GF-D8 (cell line): Measurements from ENCODE around the gene PPP2R1B.
"Not testable (repeated sequence)": the region's sequence is repeated elsewhere in the genome, so short reads cannot be mapped to it uniquely, and the experiment has no call there.

Experiments used
- DNase-seq: peaks from one replicate; lab custom pipeline; 2025; lab: John Stamatoyannopoulos, UW

The PPP2R1B gene

GRCh38 chr11:111726301-111726713, 39.9 kb downstream of the PPP2R1B start:
- DNase-seq = no peak

- DNase-seq = no peak
Observed at GRCh38 chr11:111725621-111726020, 40.6 kb downstream of the PPP2R1B start.

GRCh38 chr11:111724615-111725129, 41.5 kb downstream of the PPP2R1B start:
- DNase-seq = no peak

- no peak for DNase-seq
Observed at GRCh38 chr11:111723595-111723994, 42.6 kb downstream of the PPP2R1B start.

- DNase-seq = no peak
Observed at GRCh38 chr11:111722501-111722900, 43.7 kb downstream of the PPP2R1B start.

GRCh38 chr11:111720801-111721494, 45.2 kb downstream of the PPP2R1B start:
- DNase-seq = no peak

GRCh38 chr11:111719379-111719778, 46.8 kb downstream of the PPP2R1B start:
- no peak for DNase-seq

- DNase-seq = no peak
Observed at GRCh38 chr11:111718859-111719258, 47.3 kb downstream of the PPP2R1B start.

GRCh38 chr11:111718436-111718835, 47.8 kb downstream of the PPP2R1B start:
- DNase-seq = no peak

- not testable (repeated sequence) for DNase-seq
Observed at GRCh38 chr11:111717660-111718059, 48.5 kb downstream of the PPP2R1B start.

- DNase-seq = peak; percentile 33
Observed at GRCh38 chr11:111715142-111715816, 50.9 kb downstream of the PPP2R1B start.

- DNase-seq = no peak
Observed at GRCh38 chr11:111714522-111714921, 51.7 kb downstream of the PPP2R1B start.

GRCh38 chr11:111707691-111708067, 58.5 kb downstream of the PPP2R1B start:
- DNase-seq = no peak

- DNase-seq = no peak
Observed at GRCh38 chr11:111707039-111707690, 59.0 kb downstream of the PPP2R1B start.

GRCh38 chr11:111703576-111703975, 62.6 kb downstream of the PPP2R1B start:
- no peak for DNase-seq

- no peak for DNase-seq
Observed at GRCh38 chr11:111702623-111703022, 63.6 kb downstream of the PPP2R1B start.

- DNase-seq = peak; percentile 42
Observed at GRCh38 chr11:111700162-111700561, 66.0 kb downstream of the PPP2R1B start.

- no peak for DNase-seq
Observed at GRCh38 chr11:111699579-111700156, 66.5 kb downstream of the PPP2R1B start.

GRCh38 chr11:111698852-111699559, 67.2 kb downstream of the PPP2R1B start:
- DNase-seq = no peak

GRCh38 chr11:111697933-111698371, 68.2 kb downstream of the PPP2R1B start:
- no peak for DNase-seq

- DNase-seq = no peak
Observed at GRCh38 chr11:111696556-111696955, 69.6 kb downstream of the PPP2R1B start.

- no peak for DNase-seq
Observed at GRCh38 chr11:111694851-111695250, 71.3 kb downstream of the PPP2R1B start.
